Kidney epithelial cell (primary cell): ENCODE results near the gene GRID2. TPM values are rescaled to one million over a fixed set of nuclear protein-coding genes. Genes with fewer than 3 reads are reported as not detected.

Experiments
- DNase-seq: peaks from one replicate; pipeline ENCODE4 v3.0.0-alpha.2; 2010; ENCODE audit warnings: low read depth
- H3K27me3 ChIP-seq: 2 replicates; pipeline ENCODE4 v1.6.0; 2011; ENCODE audit warnings: low read length; ENCODE audit not compliant: control insufficient read depth, insufficient read depth
- H3K36me3 ChIP-seq: 2 replicates; pipeline ENCODE4 v1.5.1; 2011; ENCODE audit warnings: low read length; ENCODE audit not compliant: control insufficient read depth, insufficient read depth
- H3K4me3 ChIP-seq: 2 replicates; pipeline ENCODE4 v1.5.1; 2011; ENCODE audit warnings: low read depth, mild to moderate bottlenecking, control low read depth, low read length
- CTCF ChIP-seq: IDR thresholded peaks from 2 replicates; pipeline ENCODE4 v1.5.1; 2011; ENCODE audit warnings: mild to moderate bottlenecking, moderate library complexity, low read length, control low read depth, inconsistent platforms; ENCODE audit not compliant: insufficient read depth, poor library complexity, severe bottlenecking
- total RNA-seq: library from RNA; depleted of rRNA; stranded (reverse); fragments of >200 nt; gene quantifications from 2 replicates; pipeline ENCODE4 v1.2.3, GENCODE V29; 2015

The GRID2 gene
- total RNA-seq, 1 donor from 2014 or later = not detected

- DNase-seq = no peak
- Histone ChIP-seq H3K36me3 (no peaks in the 10 kb centered on the region), H3K4me3 (no peak overlapping the region), H3K27me3 (no peaks in the 10 kb centered on the region)
- TF ChIP-seq CTCF = no peak
These were observed 1145.0 kb downstream of the GRID2 start for GRCh38 chr4:93448691-93449293.

GRCh38 chr4:93451954-93452353, 1148.2 kb downstream of the GRID2 start:
- no peak for TF ChIP-seq CTCF

GRCh38 chr4:93461541-93461940, 1157.8 kb downstream of the GRID2 start:
- TF ChIP-seq CTCF = no peak
- DNase-seq = no peak
- Histone ChIP-seq H3K27me3 (no peaks in the 10 kb centered on the region), H3K36me3 (no peaks in the 10 kb centered on the region), H3K4me3 (no peak overlapping the region)

More at GRCh38 chr4:93451954-93452353, 1148.2 kb downstream of the GRID2 start:
- H3K36me3 ChIP-seq = no peaks in the 10 kb centered on the region
- H3K4me3 ChIP-seq = no peak overlapping the region
- no peak for DNase-seq
- no peaks in the 10 kb centered on the region for H3K27me3 ChIP-seq

GRCh38 chr4:93466446-93466845, 1162.7 kb downstream of the GRID2 start:
- TF ChIP-seq CTCF = no peak
- DNase-seq = no peak
- Histone ChIP-seq H3K27me3 (no peaks in the 10 kb centered on the region), H3K4me3 (no peak overlapping the region), H3K36me3 (no peaks in the 10 kb centered on the region)

GRCh38 chr4:93467484-93468155, 1163.9 kb downstream of the GRID2 start:
- Histone ChIP-seq H3K27me3 (no peaks in the 10 kb centered on the region), H3K36me3 (no peaks in the 10 kb centered on the region), H3K4me3 (no peak overlapping the region)
- no peak for DNase-seq
- no peak for TF ChIP-seq CTCF

GRCh38 chr4:93469560-93469959, 1165.8 kb downstream of the GRID2 start:
- DNase-seq = no peak
- no peaks in the 10 kb centered on the region for H3K36me3 ChIP-seq
- H3K27me3 ChIP-seq = no peaks in the 10 kb centered on the region
- TF ChIP-seq CTCF = no peak
- H3K4me3 ChIP-seq = no peak overlapping the region
